Nasal cavity respiratory epithelium epithelial cell of viscerocranial mucosa (primary cell): ENCODE results near the gene HEG1. TPM values are rescaled to one million over a fixed set of nuclear protein-coding genes. Genes with fewer than 3 reads are reported as not detected.

Experiments
- total RNA-seq: library from RNA; depleted of rRNA; stranded (reverse); fragments of >200 nt; gene quantifications from 2 replicates; pipeline ENCODE4 v1.2.3, GENCODE V29; 2014

Gene HEG1
- total RNA-seq: 3.1 and 28.7 TPM in 2 replicates

DNA sequence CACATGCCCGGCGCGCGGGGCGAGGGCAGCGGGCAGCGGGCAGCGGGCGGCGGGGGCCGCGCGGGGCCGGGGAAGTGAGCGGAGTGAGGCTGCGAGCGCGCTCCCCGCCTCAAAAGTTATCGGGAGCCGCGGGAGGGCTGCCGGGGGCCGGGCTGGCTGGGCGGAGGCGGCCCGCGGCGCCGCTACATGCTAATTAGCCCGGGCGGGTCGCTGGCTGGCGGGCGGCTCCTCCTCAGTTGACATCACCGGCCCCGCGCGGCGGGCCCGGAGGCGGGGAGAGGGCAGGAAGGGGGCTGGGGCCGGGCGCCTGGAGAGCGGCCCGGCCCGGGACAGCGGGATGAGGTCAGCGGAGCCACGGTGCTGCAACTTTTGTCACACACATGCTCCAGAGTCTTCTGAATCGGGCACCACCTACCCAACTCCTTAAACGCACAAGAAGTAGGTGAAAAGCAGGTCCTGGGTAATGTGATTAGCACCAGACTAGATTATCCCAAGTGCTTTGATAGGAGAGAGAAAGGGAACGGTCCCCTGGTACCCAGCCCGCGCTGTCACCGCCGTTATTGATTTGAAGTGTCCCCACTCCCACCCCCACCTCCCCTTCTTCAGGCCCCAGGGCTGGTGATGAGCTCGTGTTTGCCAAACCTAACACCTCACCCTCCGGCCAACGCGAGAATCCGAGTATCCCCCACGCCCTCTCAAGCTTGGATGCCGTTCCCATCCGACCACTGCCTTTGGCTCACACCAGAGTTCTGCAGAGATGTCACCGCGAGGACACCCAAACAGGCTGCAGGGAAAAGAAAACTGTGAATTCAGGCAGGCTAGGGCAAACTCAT lies at the start of gene HEG1:
HEG1 (minus strand) TSS at position 85 of the 833 bp plus-strand sequence. CDS start 107 bp downstream, outside the sequence.

GRCh38 chr3:124934577-124934976 lies 121.2 kb downstream of the HEG1 start, which contains the start of gene MUC13:
Gene MUC13, minus strand, starts transcription at chr3:124934751. Its CDS starts 39 bp downstream, at chr3:124934712.

Other genes starting within 250 kb of the HEG1 start
- gene ITGB5, start 168.6 kb downstream of the HEG1 start, total RNA-seq: 79.3 and 155 TPM in 2 replicates
- not detected in 2 replicates for gene MUC13, start 121.2 kb downstream of the HEG1 start, total RNA-seq
- 16.1 and 23.1 TPM in 2 replicates for gene SLC12A8, start 156.8 kb upstream of the HEG1 start, total RNA-seq